GM19328 (cell line): ENCODE measurements around the gene ACVR2B.
A peak's percentile ranks its signal among the peaks of the same experiment; 100 is the strongest.

Source experiments
- ATAC-seq: cut with Tn5 transposase; IDR thresholded peaks from one replicate; pipeline ENCODE4 v1.9.1; 2021; ENCODE audit warnings: mild to moderate bottlenecking, moderate library complexity; ENCODE audit not compliant: unreplicated experiment

ACVR2B gene

DNA sequence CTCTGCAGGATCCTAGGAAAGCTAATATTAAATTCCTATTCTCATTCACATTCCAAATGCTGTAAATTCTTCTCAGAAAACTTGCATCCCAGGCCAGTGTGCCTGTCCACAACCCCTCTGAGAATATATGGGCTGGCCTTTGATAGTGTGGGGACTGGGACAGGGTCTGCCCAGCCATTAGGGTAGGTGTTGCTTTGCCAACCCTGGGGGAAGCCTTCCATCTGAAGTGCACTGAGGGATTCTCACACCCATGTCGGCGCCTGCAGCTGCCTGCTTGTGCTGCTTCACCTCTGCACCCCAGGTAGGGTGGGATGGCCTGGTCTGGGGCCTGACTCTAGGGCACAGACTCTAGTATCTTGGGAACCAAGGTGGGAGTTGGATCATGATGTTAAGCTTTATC is 27.2 kb downstream of the ACVR2B start:
- no peak for ATAC-seq

DNA sequence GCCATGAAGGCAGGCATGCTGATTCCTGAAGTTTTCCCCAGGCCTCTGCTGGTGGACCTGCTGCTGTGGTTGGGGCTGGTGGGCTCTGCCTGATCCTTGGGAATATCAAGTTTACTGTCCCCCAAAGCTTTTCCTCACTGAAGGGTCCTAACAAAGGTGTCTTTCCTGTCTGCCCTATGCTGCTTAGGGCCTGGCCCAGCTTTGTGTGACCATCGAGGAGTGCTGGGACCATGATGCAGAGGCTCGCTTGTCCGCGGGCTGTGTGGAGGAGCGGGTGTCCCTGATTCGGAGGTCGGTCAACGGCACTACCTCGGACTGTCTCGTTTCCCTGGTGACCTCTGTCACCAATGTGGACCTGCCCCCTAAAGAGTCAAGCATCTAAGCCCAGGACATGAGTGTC is 29.3 kb downstream of the ACVR2B start:
- ATAC-seq = no peak

DNA sequence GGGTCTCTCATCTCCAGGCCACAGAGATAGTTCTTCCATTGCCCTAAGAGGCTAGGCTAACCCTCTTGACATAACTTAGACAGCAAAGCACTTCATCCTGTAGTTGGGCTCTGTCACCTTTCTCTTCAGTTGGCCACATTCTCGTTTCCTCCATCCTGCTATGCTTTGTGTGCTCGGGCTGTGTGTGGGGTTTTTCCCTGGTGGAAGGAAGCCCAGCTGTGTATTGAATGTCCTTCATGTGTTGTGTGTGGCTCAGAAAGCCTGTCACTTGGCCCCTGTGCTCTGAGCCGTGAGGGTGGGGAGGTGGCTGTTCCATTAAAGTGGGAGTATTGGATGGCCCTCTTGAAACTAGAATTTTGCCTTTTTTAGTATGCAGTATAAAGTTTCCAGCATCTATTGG is 33.6 kb downstream of the ACVR2B start:
- ATAC-seq = no peak

DNA sequence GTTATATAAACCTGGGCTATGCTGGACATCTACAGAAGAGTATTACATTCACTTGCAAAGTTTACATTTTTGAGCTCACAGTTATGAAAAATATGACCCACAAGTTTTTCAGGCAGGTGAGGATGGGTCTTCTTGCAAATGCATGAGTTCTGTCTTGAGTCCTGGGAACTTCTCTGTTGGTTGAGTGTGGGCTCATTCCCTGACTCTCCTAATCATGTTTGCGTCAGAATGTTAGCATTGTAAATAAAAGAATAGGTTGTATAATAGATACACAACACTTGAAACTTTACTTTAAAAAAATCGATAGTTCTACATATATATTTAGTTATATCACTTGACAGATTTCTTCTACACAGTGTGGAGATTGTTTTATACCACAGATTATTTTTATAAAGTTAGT is 35.3 kb downstream of the ACVR2B start:
- ATAC-seq = no peak

- ATAC-seq = no peak
These were observed 36.1 kb downstream of the ACVR2B start for GRCh38 chr3:38489766-38490165.

- no peak for ATAC-seq
These were observed 36.8 kb downstream of the ACVR2B start for GRCh38 chr3:38490281-38491030.

DNA sequence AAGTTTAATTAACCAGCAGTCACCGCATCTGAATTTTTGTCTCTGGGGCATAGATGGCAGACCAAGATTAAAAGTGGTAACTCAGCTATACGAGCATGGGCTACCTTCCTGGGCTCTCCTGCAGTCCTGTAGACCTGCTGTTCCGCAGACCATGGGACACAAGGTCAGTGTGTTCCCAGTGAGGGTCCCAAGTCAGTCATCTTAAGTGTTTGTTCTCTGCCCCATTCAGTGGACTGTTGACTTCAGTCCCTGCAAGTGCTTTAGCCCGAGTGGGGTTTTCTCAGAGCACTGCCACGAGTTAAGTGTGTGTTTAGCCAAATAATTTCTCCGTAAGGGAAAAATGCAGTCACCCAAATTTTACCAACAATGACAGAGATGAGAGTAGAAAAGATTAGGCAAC is 37.5 kb downstream of the ACVR2B start:
- no peak for ATAC-seq

- ATAC-seq = no peak
These were observed 39.3 kb downstream of the ACVR2B start for GRCh38 chr3:38493031-38493430.

GRCh38 chr3:38496131-38496910 is 42.6 kb downstream of the ACVR2B start, which contains the start of gene EXOG:
TSS of gene EXOG (plus strand) at chr3:38496340. CDS start at chr3:38496368, 28 bp downstream.
- peak; percentile 90 for ATAC-seq

DNA sequence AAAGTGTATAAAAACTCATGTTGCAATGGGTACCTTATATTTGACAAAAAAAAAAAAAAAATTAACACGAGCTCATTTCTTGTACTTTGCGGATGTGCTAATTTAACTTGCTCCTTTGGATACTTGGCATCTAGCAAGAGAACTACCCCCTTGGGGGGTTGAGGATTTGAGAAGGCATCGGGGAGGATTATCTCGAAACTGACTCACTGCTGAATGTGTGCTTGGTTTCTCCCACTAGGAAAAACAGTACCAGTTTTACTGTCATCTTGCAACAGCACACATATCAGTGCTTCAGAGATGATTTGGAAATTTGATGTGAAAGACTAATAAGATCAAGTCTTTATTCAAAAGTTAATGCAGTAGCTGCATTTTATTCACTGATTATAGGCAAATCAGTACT is 43.3 kb downstream of the ACVR2B start:
- no peak for ATAC-seq

GRCh38 chr3:38500688-38501417 is 47.2 kb downstream of the ACVR2B start:
- ATAC-seq = no peak

DNA sequence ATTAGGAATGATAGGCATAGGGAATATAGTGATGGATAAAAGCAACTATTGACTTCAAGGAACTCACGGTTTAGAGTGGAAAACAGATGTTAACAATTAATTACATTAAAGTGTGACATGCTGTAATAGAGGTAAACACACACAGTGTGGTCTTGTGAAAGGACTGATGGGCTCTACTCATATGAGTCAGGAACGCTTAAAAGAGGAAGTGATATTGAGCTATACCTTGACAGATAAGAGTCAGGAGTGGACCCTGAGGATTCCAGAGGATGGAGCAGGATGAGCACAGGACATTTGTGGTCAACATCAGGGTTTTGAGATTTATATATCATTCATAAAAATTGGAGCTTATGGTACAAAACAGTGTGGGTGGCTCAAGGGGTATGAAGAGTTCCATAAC is 53.4 kb downstream of the ACVR2B start:
- ATAC-seq = no peak

- no peak for ATAC-seq
These were observed 56.0 kb downstream of the ACVR2B start for GRCh38 chr3:38509732-38510131.

GRCh38 chr3:38510631-38511030 is 56.9 kb downstream of the ACVR2B start:
- ATAC-seq = no peak

- no peak for ATAC-seq
These were observed 57.9 kb downstream of the ACVR2B start for GRCh38 chr3:38511546-38511945.

DNA sequence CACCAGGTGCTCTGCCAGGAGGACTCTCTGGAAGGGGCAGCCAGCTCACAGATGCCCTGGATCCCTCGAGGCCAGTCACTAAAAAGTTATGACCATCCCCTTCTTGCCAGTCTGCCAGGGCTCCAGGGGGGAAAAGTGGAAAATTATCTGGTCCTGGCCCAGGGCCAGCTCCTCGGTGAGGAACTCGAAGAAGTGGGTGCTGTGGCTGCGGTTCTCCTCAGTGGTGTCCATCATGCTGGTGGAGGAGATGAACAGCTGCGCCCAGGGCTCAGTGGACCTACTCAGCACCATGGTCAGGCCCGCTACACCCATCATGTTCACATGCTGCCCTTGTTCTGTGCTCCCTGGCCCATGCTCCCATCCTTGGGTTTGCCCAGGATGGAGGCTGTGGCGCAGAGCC is 61.7 kb downstream of the ACVR2B start:
- ATAC-seq = no peak

- ATAC-seq = no peak
These were observed 63.0 kb downstream of the ACVR2B start for GRCh38 chr3:38516669-38517068.

GRCh38 chr3:38519000-38519399 is 65.3 kb downstream of the ACVR2B start:
- ATAC-seq = no peak

DNA sequence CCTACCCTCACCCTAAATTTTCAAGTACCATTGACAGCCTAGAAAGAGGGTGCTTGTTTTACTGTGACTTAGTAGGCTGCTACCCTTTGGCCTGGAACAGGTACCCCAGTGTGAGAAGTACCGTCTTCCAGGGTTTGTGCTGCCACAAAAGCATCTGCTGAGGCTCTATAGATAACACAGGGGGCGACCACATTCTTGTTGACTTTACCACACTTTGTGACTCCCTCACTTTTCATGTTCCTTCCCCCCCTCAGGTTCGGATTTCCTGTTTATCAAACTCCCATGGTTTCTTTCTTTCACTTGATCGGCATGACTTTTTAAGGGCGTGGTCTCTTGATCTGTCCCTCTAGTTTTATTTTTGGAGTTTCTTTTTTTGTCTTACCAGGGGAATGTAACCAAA is 66.0 kb downstream of the ACVR2B start:
- no peak for ATAC-seq

DNA sequence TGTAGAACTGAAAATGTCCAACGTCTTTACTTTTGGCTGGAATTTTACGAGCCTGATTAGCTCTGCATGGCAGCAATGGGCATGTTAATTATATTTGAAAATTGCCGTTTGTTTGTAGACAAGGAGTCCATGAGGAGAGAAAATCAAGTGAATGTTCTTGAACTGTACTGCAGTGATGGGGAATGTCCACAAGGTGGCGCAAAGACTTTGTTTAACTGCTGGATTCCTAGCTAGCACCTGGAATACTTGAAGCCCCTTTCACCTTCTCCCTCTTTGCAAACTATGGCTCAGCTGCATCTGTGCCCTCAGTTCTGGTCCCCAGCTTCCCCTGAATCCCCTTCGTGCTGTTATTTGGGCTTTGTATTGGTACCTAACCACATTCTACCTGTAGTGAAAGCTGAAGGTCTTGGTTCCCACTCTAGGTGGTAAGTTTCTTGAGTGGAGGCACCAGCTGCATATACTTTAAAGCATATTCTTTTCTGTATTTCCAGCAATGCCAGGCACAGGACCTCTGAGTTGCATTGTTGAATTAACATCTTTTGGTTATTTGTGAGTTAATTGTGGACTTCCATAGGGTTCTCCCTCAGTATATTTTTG is 67.8 kb downstream of the ACVR2B start:
- no peak for ATAC-seq

GRCh38 chr3:38522002-38522401 is 68.3 kb downstream of the ACVR2B start:
- no peak for ATAC-seq
